HG03342 (cell line): ENCODE results near the gene LNX1.
"Not testable (repeated sequence)": the region's sequence is repeated elsewhere in the genome, so short reads cannot be mapped to it uniquely, and the experiment has no call there.

Experiments used
- ATAC-seq: cut with Tn5 transposase; IDR thresholded peaks from one replicate; pipeline ENCODE4 v1.9.1; 2021; ENCODE audit warnings: mild to moderate bottlenecking, moderate library complexity; ENCODE audit not compliant: unreplicated experiment

The LNX1 gene

DNA sequence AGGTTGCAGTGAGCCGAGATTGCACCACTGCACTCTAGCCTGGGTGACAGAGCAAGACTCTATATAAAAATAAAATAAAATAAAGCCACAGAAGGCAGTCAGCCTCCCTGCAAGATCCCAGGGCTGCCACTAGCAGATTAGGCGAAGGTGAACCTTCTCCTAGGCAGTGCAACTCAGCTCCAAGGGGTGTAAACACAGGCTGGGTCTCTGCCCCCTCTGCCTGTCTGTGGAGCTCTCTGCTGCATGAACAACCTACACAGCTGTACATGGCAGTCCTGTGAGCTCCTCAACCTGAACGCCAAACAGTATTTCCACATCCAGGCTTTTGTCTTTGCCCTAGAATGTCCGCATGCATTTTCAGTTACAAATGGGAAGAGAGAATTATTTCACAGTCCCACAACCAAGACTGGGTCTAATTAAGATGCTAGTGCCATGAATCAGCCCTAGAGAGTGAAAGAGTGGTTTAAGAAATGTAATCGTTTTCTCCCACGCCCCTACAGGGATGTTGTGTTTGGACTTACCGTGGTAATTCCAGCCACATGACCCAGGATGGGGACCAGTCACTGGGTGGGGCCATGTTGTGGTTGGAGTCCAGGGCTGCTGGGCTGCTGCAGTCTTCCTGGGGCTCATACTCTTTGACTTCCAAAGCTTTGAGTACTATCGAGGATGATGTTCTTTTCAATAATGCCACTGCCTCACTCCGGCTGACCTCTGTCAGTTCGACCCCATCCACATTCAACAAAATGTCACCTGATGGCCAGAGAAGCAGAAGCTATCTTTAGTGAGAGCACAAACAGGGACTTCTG lies 114.9 kb downstream of the LNX1 start:
- no peak for ATAC-seq

DNA sequence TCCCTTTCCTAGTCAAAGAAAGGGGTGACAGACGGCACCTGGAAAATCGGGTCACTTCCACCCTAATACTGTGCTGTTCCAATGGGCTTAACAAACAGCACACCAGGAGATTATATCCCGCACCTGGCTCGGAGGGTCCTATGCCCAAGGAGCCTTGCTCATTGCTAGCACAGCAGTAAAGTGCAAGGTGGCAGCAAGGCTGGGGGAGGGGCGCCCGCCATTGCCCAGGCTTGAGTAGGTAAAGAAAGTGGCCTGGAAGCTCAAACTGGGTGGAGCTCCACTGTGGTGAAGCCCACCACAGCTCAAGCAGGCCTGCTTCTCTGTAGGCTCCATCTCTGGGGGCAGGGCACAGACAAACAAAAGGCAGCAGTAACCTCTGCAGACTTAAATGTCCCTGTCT lies 124.7 kb downstream of the LNX1 start:
- not testable (repeated sequence) for ATAC-seq

DNA sequence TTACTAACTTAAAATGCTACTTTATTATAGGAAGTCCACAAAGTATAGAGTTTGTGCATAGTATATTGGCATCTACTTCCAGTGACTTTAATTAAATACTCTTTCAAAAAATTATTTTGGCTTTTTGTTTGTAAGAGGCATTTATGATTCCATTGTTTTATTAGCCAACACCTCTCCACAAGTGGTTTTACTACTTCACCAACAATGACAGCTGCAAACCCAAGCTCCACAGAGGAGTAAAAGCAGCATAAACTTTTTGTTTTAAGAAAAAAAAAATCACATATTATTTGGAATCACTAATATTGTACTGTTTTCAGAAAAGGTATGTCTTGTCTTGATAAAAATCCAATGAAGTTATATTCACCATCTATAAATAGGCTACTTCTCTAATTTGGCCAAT lies 125.4 kb downstream of the LNX1 start:
- ATAC-seq = no peak

DNA sequence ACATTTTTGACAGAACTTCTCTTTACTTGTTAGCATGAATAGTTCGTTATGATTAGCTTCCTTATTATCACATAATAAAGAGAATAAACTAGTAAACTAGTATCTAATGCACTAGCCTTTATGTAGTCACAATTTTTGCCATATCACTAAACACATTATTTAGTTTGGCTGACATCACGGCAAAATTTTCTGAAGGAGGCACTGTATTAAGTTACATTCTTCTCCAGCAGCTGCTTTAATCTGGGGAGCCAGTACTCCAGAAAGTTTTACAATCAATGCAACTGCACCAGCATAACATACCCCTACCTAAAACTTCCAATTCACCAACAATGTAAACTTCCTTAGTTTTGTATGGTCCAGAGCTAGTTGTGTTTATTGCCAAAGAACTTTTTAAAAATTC lies 126.0 kb downstream of the LNX1 start:
- ATAC-seq = no peak

DNA sequence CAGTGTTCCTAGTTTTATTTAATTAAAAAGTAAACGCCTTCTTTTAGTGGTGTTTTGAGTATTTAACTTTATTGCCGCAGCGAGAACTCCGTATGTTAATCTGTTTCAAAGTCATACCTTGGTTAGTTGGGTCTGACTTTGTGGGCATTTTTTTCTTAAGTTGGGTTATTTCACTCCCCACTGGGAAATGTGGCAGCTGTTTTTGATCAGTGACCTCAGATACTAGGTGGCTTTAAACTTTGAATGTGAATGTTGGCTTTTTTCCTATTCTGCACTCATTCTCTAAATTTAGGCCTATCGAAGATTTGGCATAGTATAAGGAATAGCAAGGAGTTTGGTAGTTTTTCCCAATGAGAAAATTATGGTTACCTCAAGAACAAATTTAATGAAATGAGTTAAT lies 127.9 kb downstream of the LNX1 start:
- ATAC-seq = no peak

DNA sequence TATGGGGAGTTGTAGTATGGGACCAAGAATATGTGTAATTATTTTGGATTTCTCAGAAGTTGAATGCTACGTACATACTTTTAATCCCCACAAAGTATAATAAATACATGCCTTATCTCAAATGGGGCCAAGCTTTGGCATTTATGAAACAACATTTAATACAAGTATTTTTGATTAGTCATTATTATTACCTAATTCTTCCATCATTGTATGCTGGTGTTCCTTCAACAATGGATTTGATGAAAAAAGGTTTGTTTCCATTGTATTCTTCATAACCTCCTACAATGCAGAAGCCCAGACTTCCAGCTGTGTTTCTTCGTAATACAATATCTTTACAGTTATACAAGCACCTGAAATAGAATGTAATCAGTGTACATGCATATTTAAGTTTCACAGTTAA lies 130.0 kb downstream of the LNX1 start:
- no peak for ATAC-seq

DNA sequence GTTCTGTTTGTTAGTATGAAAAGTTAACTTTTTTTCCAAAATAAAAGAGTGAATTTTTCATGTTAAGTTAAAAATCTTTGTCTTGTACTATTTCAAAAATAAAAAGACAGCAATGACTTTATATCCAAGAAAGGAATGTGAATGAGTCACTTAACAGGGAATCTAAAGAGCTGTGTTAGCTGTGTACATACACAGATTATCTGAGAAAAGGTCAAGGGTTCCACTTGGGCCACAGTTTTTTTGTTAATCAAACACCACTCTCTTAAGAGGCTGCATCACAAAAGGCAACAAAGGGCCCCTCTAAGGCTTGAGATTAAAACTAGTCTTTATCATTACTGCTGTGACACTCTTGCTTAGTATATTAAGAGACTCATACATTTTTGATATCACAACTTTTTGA lies 131.7 kb downstream of the LNX1 start:
- ATAC-seq = no peak

DNA sequence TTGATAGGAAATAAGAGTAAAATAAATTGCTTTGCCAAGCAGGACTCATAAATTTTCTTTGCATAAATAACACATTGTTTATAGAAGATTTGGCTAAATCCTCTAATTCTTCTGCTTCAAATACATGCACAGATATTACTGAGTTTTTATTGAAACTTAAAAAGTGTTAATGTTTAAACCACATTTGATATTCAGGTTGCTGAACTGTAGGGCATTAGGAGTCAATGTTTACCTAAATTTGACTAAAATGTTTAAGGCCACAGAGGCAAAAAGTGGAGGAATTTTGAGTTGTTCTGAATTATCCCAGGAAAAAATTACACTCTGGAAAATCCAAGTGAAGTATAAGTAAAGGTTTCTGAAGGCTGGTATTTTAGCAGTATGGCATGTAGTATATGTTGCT lies 135.1 kb downstream of the LNX1 start:
- ATAC-seq = no peak

DNA sequence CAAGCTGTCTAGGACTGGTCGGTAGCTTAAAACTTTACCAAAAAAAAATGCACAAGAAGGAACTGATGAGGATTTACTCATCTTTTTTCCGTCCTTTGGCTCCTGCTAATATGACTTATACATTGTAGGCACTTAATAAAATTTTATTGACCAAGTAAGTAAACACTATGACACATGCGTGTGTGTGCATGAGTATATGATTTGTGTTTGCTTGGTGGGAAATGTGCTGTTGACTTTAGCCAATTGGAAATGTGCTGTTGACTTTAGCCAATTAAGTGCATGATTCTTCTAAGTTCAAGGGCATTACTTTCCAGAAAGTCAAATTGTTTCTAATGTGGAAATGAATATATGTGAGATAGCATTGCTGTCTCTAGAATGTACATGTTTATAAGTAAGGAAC lies 135.5 kb downstream of the LNX1 start:
- no peak for ATAC-seq

DNA sequence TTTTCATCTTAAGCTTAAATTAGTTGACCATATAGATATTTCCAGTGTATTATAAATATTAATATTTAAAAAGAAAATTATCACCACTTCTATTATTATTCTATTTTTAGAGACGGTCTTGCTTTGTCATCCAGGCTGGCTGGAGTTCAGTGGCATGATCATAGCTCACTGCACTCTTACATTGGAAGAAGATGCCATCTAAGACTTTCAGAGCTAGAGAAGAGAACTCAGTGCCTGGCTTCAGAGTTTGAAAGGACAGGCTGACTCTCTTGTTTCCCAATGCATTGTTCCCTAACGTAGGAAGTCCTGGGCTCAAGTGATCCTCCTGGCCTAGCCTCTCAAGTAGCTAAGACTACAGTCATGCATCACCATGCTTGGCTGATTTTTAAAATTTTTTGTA lies 137.9 kb downstream of the LNX1 start:
- no peak for ATAC-seq

DNA sequence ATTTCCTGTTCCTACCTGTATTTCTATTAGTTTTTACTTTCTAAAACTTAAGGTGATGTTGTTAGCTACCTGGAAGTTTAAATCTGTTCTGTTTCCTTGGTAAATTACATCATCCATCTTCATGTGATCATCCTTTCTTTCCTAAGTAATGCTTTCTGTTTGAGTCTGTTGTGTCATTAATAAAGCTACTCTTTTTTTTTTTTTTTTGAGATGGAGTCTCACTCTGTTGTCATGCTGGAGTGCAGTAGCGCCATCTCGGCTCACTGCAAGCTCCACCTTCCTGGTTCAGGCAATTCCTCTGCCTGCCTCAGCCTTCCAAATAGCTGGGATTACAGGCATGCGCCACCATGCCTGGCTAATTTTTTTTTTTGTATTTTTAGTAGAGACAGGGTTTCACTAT lies 140.5 kb downstream of the LNX1 start:
- ATAC-seq = no peak

DNA sequence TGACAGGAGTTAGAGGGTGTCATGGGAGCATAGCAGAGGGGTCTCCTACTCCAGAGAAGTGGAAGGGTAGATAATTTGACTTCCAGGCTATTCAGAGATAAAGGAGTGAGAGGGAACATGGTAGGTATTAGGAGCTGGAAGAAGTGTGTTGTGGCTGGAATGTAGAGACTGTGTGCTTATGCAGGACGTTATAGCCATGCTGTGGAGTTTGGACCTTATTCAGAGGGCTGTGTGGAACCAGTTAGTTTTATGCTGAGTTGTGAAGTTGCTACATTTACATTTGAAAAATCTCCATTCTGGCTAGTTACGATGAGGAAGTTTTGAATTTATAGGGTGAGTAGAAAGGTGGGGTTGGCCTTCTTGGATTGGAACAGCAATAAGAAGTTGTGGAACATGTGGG lies 146.3 kb downstream of the LNX1 start:
- ATAC-seq = no peak

DNA sequence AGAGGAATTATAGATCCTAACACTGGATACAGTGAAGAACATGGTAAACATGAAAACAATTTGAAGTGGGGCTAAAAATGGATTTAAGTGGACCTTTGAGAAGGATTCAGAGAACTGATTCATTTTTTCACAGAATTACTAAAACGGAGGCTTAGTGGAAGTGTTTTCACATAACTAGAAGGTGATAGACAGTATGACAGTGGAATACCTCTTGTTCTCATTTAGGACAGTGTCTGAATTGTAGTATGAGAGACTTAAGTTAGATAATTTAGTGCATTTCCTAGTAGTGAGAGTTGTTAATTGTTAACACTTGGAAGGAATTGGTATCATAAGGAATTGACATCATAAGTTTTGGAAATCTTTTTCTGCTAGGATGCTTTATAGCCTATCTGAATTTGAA lies 149.7 kb downstream of the LNX1 start:
- no peak for ATAC-seq

DNA sequence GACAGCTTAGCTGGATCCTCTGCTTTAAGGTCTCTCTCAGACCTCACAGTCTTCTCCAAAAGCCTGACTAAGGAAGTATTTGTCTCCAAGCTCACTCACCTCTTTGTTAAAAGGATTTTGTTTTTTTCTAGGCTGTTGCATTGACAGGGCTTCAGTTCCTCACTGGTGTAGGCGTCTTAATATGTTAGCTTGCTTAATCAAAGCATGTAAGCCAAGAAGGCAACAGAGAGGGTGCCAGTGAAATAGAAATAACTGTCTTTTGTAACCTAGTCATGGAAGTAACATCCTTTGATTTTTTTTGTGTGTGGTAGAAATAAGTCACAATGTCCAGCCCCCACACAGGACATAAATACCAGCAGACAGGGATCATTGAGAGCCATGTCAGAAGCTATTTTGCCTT lies 155.0 kb downstream of the LNX1 start:
- no peak for ATAC-seq

DNA sequence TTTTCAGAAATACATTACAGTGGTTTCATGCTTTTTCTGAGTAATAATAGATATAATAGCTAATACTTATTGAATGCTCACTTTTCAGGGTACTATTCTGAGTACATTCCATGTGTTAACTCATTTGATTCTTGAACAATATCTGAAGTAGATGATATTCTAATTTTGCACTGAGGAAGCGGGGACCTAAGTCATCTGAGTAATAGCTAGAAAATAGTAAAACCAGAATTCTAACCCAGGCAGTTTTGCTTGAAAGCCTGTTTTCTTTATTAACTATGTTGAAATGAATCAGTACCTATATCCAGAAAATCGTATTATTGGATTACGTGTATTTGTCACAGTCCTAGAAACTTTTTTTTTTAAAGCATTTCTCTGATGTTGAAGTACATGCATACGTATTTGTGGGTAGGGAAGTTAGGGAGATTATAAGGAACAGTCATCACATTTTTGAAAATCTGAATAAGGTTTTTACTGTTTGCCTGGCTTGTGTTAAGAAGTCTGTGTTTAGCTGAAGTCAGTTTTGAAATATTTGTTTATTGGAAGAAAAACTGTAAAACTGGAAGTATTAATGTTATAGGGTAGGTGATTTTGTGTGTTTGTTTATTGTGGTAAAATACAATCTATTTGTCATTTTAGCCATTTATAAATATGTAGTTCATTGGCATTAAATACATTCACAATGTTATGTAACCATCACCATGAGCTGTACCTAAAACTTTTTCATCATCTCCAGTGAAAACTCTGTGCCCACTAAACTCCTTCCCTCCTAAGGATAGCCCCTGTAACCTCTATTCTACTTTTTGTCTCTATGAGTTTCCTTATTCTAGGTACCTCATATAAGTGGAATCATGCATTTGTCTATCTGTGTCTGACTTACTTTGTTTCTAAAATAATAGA lies 158.5 kb downstream of the LNX1 start:
- ATAC-seq = peak; percentile 64

DNA sequence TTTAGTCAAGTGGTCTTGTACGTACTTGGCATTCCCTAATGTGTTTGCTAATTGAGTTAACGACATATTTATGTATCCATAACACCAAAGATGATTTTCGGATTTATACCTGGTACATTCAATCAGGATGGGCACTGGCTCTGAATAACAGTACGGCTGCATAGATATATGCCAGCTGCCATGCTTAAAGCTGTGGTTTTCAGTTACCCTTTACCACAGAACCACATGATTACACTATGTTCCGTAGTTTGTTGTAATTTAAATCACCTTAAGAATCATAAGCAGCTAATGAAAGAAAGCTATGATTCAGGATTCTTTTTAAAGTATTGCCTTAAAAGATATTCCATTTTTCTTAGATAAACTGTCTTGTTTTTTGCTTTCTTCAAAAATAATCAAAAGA lies 160.2 kb downstream of the LNX1 start:
- no peak for ATAC-seq

DNA sequence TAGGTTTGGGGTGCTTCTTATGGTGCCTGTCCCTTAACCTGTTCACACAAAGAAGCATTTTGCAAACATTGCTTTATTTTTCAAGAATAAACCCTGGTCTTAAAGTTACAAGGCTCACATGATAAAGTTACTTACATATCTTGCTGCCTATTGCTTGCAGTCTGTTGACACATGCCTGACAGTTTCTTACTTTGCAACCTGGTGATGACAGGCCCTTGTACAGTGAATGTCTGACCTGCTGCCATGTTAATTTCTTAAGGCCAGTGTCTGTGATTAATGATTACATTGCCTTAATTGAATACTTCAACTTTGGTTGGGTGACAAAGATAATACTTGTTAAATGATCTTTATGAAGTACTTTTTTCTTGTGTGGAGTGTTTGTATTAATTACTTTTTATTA lies 163.9 kb downstream of the LNX1 start:
- no peak for ATAC-seq

DNA sequence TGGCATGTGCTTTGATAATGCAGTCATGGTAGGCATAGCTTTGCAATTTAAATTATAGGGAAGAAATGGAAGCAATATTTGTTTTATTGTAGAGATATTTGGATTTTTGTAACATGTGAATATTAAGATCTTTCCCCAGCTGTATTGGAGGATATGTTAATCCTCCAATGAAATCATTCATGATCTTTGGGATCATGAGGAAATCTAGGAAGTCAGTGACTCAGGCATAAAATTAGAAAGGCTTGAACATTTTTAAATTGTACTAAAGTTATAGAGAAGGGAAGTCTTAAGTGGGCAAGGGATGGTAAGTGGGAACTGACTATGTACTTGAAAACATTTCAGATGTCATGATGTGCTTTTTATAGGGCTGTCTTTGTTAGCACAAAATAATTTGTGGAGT lies 167.0 kb downstream of the LNX1 start:
- ATAC-seq = no peak

DNA sequence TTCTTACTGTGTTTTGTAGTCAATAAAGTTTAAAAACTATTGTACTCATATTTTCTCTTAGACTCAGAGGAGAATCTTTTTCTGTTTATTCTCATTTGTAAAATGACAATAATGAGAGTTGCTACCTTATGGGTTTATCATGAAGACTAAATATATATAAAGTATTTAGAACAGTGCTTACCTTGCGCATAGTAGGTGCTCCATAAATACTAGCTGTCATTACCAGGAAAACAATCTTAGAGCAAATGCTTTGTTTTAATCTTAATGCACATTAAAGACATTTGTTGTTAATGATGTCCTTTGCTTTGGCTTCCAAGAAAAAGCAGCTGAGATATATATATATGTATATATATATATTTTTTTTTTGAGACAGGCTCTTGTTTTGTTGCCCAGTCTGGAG lies 168.9 kb downstream of the LNX1 start:
- no peak for ATAC-seq

DNA sequence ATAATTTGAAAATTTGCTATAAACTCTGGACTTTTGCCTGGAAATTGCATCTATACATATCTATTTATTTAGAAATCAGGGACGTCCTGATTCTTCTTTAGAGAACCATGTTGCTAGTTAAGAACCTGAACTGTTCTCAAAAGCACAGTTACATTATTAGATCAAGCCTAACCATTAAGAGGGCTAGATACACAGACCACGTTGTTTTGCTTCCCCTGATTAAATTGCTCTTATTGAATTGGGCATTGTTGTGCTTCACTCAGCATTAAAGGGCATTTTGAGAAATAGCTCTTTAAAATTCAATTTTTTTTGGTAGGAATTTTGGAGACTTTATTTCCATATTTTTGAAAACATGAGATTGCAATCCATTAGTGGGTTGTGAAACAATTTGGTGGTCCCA lies 169.5 kb downstream of the LNX1 start:
- ATAC-seq = no peak

DNA sequence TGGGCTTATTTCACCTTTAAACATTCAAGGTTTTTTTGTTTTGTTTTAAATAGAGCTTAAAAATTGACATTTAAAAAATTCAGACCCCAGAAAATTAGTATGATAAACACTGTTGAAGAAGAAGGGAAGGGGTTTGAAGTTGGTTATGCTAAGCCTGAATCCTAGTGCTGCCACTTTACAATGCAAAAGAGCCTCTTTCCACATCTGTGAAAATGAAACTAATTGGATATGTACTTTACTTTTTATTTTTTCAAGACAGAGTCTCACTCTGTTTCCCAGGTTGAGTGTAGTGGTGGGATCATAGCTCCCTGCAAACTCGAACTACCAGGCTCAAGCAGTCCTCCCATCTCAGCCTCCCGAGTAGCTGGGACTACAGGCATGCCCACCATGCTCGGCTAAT lies 172.1 kb downstream of the LNX1 start:
- ATAC-seq = no peak

DNA sequence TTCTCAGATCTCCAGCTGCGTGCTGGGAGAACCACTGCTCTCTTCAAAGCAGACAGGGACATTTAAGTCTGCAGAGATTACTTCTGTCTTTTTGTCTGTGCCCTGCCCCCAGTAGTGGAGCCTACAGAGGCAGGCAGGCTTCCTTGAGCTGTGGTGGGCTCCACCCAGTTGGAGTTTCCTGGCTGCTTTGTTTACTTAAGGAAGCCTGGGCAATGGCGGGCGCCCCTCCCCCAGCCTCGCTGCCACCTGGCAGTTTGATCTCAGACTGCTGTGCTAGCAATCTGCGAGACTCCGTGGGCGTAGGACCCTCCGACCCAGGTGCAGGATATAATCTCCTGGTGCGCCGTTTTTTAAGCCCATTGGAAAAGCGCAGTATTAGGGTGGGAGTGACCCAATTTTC lies 181.8 kb downstream of the LNX1 start:
- ATAC-seq = not testable (repeated sequence)
